GM19238 (cell line): Measurements from ENCODE around the gene FARS2.

ENCODE experiments used
- DNase-seq: peaks from one replicate; pipeline ENCODE4 v3.0.0; 2011; ENCODE audit warnings: low spot score; ENCODE audit not compliant: insufficient read length

FARS2 gene

DNA sequence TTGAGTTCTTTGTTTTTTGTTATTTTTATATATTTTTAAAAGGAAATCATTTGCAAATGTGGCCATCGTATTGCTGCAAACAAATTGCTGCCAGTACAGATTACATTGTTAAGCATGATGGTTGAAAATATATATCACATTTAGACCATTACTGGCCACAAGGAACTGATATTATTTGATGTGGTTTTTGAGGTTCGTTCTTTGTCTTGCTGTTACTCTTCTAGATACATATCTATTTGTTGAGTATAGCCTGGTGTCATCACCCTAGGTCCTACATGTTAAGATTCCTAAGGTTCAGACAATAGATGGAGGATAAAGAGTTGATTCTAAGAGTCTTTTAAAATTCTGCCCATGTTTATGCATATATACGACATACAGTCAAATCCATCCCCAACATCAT is 306.0 kb downstream of the FARS2 start:
- no peak for DNase-seq

GRCh38 chr6:5567890-5568289 is 306.6 kb downstream of the FARS2 start:
- no peak for DNase-seq

DNA sequence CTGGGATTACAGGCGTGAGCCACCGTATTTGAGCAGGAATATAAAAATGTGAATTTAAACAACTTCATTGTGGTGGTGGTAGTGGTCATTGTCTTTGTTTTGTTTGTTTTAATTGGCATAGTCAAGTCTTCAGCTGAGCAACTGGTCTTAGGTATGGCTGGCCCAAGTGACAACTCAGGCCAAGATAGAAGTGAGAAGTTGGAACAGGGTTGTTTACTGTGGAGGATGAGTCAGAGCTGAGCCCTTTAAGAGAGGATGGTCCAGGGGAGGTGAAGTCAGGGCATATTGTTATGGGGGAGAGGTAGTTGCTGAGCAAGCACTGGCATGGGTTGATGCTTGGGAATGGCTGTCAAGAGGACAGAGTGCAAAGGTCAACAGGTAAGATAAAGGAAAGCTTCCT is 308.2 kb downstream of the FARS2 start:
- no peak for DNase-seq

GRCh38 chr6:5570641-5571040 is 309.3 kb downstream of the FARS2 start:
- DNase-seq, result no peak

DNA sequence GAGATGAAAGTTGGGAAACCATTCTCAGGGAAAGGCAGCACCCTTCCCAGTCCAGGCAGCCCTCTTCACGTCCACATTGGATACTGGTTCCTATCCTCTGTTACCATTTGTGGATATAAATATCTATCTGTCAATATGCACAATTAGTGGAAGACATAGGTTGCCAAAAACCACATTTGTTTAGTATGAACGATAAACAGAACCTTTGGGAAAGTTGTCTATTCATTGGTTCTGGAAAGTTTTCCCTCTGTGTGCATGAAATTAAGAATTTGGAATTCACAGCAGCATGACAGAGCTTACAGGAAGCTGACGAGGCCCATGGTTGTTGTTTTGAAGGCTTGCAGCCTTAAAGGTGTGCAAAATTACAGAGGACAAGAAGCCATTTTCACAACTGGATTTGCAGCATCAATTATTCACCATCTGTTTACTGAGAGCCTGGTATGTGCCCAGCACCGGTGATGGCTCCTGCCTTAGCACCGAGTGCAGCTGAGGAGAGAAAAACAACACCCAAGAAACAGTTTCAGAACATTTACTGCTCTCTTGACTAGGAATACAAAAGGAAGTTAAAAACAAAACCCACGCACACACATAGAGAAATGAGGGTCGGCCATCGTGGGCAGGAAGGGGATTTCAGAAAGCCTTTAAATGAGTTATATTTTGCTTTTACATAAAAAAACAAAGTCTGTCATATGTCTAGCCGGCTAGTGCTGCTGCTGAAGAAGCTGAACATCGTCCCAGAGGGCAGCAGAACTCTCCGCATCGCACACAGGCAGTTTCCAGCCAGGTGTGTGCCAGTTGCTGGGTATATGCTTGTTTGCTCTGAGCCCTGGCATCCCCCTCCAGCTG is 319.6 kb downstream of the FARS2 start:
- DNase-seq, result no peak

GRCh38 chr6:5582762-5583161 is 321.4 kb downstream of the FARS2 start:
- no peak for DNase-seq

- no peak for DNase-seq
Observed at GRCh38 chr6:5583528-5583927, 322.2 kb downstream of the FARS2 start.

DNA sequence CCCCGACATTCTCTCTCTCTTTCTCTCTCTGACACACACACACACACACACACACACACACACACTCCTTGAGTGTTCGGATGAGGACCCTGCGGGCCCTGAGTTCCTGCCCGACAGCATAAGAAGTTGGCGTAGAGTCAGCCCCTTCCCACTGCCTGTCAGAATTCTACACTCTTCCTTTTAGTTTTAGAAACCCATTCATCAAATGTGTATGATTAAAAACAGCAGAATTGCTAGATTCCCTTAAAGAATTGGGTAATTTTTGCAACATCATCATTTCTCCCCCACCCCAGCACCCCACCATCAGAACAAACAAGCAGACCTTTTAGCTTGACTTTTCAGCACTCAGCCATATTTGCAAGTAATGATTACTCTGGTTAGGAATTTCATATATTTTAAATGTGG is 322.8 kb downstream of the FARS2 start:
- DNase-seq, result no peak

DNA sequence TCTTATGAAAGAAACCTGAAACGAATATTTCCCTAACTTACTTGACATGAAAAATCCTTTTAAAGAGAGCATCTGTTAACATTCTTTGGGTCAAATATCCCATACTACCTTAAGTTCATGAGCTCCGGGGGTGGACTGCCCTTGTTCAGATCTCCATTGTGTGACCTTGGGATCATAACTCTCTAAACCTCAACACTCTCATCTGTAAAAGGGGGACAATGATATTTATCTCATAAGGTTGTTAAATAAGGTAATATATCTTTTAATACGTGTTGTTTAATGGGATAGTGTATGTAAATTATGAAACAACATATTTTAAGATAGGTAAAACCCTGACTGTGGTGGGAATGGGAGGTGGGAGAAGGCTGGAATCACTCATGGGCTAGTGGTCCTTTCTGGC is 326.3 kb downstream of the FARS2 start:
- no peak for DNase-seq

DNA sequence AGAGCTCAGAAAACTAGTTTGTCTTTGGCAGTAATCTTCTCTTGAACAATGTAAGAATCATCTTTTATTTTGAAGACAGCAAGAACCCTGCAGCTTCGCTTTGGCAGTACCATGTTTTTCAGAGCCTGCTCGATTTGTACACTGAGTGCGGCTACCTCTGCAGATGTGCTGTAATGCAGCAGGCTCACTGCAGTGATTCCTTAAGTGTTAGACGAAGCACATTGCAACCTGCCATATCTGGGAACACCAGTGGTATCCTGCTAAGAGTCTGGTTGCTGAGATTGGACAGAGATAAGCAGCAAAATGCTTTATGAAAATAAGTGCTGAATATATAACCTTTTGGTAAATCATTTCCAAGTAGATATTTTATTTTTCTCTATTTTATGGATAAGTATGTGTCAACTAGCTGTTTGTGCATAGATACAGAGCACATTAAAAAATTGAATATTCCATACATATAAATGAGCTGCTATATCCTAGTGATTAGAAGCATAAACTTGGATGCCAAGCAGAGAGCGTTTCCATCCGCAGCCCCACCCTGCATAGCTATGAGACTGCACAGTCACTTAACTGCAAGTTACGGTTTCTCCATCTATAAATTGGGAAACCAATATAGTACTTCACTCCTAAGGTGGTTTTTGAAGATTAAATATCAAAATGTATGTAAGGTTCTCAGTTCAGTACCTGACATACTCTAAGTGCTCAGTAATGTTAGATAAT is 328.3 kb downstream of the FARS2 start:
- no peak for DNase-seq

GRCh38 chr6:5590187-5590586 is 328.9 kb downstream of the FARS2 start:
- no peak for DNase-seq

DNA sequence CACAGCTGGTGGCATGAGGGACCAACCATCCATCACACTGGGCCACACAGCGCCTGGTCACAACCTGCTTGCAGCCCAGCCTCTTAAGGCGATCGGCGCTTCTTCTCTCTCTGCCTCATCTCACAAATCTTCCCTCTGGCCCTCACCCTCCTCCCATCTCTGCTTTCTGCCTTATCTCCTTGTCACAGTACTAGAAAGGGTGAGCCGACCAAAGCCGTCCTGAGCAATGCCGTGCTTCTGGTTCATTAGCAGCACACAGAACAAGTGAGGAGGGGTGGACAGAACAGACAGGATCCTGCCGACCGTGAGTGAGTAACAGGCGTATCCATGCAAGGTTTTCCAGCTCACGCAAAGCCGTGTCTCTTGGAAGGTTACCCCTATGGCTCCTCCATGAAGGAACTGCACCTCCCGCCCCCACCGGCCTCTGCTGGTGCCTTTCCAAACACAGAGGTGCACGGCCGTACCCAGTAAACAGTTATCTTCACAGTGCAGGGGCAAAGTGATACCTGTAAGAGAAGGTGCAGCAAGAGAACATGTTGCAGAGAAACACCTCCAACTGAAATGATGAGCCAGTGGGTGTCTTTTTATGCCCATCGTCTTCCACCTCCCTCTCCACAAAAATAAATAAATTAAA is 331.7 kb downstream of the FARS2 start:
- no peak for DNase-seq

- DNase-seq, result no peak
Observed at GRCh38 chr6:5595184-5595583, 333.9 kb downstream of the FARS2 start.

DNA sequence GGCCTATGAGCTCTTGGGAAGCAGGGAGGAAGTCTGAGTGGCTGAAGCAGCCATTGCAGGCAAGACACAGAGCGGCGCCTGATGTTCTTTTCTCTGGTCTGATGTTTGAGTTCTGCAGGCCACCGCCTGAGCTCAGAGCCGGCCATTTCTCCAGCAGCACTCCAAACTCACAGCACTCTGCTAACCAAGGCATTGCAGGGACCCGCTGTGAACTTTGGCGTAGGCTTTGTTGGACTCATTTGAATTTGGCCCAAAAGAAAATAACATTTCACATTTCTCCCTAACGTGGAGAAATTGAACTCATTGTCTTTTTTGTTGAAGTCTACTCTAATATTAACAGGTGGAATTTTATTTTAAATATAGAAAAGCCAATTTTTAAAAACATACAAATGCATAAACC is 336.1 kb downstream of the FARS2 start:
- DNase-seq, result no peak

GRCh38 chr6:5598123-5598522 is 336.8 kb downstream of the FARS2 start:
- DNase-seq, result no peak

GRCh38 chr6:5599127-5599526 is 337.8 kb downstream of the FARS2 start:
- DNase-seq, result no peak

DNA sequence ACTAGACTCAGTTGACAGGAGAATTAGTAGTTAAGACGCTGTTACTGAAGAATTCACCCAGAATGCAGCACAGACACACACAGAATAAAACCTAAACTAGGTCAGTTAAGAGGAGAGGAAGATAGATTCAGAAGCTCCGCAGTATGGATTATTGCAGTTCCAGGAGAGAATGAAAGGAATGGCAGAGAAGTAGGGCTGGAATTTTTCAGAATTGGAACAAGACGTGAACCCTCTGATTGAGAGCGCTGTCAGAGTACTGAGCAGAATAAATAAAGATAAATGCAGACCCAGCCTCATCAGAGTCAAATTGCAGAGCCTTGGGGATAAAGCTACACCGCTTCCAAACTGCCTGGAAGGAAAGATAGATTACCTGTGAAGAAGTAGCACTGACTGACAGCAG is 344.6 kb downstream of the FARS2 start:
- DNase-seq, result no peak

DNA sequence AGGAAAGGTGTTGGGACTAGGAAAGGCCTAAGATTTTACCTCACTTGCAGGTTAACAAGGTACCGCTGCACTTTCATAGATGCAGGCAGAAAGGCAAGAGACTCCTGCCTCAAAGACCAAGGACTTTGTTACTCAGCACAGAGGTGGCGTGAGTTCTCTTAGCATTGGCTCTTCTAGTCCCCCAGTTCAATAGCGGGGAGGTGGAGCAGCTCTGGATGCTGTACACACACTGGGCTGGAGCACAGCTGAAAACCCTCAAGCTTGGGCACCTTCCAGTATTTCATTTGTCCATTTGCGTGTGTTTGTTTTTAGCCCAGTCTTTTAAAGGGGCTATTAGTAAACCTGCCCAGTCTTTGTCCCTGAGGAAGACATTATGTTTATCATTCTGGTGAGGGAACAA is 345.2 kb downstream of the FARS2 start:
- no peak for DNase-seq

GRCh38 chr6:5610640-5611039 is 349.3 kb downstream of the FARS2 start:
- no peak for DNase-seq

DNA sequence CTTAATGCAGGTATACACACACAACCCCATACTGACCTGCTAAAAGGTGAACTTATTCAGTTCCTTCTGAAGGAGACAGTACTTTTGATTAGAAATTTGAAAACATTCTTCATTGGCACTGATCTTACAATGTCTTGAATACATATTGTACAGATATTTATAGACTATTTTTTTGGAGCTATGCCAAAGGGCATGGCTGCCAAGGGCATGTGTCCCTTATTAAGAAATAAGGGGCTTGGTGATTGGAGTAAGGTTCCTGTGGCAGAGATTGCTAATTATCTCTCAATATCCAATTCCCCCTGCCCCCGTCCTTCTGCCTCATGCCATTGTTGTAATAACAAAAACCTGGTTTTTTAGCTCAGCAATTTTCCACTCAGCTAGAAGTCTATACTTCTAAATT is 355.9 kb downstream of the FARS2 start:
- DNase-seq, result no peak

- DNase-seq, result peak; percentile 43
Observed at GRCh38 chr6:5619249-5619648, 357.9 kb downstream of the FARS2 start.

DNA sequence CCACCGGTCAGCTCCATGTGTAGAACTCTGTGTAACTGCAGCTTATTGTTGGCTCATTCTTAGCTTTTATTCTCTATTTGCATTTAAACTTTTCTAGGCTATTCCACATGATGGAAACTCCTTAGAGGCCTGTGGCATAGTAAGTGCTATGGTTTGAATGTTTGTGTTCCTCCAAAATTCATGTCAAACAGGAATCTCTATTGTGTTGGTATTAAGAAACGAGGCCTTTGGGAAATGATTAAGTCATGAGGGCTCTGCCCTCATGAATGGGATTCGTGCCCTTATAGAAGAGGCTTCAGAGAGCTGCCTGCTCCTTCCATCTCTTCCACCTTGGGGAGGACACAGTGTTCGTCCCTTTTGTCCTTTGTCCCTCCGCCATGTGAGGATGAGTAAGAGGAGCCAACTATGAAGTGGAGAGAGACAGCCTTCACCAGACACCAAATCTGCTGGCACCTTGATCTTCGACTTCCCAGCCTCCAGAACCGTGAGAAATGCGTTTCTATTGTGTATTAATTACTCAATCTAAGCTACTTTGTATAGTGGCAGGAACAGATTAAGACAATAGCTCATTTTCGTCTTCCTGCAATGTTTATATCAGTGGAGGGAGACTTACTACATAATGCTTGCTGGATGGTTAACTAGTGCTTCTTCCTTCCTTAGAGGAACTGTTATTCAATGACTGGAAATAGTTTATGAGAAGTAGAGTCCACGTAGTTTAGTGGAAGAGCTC is 361.1 kb downstream of the FARS2 start:
- no peak for DNase-seq
